Rectal smooth muscle tissue (tissue), 1 donor: ENCODE measurements around the gene HPS4.

Experiments
- H3K27ac ChIP-seq: one replicate; pipeline ENCODE4 v1.7.0; 2013; ENCODE audit warnings: low read depth, low read length, inconsistent platforms
- H3K27me3 ChIP-seq: one replicate; pipeline ENCODE4 v1.7.0; 2013; ENCODE audit warnings: low read length; ENCODE audit not compliant: control insufficient read depth, insufficient read depth
- H3K36me3 ChIP-seq: one replicate; pipeline ENCODE4 v1.7.0; 2013; ENCODE audit warnings: low read length; ENCODE audit not compliant: control insufficient read depth, insufficient read depth
- H3K4me1 ChIP-seq: one replicate; pipeline ENCODE4 v1.7.0; 2013; ENCODE audit warnings: low read length; ENCODE audit not compliant: control insufficient read depth, insufficient read depth
- H3K4me3 ChIP-seq: one replicate; pipeline ENCODE4 v1.7.0; 2013; ENCODE audit warnings: low read length
- H3K9ac ChIP-seq: one replicate; pipeline ENCODE4 v1.7.0; 2013; ENCODE audit warnings: low read length

Gene HPS4

DNA sequence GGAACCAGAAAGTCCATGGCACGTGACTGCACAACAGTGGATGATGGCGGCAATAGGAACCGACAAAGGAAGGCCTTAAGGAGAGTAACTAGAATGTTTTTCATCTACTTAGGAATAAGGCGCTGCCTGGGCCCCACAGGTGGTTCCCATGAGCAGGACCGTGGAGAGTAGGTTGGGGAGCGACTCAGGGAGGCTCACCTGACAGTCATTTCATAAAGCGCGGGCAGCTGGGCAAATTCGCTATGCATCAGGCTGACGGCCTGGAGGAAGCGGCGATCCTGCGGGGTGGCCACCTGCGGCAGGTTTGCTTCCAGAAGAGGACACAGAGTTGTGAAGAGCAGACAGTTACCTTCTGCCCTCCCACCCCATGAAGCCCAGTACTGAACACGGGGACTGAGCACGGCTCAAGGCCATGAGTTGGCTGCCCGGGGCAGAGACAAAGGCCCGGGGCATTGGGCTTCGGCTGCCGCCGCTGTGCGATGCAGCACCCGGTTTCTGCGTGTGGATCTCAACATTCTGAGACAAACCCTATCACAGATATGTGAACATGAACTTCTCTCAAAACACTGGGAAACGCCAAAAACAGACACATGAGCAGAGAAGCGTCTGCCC, 25.8 kb downstream of the HPS4 start:
- Histone ChIP-seq H3K36me3 (peaks cover 24% of the 10 kb centered on the region), H3K27me3 (no peaks in the 10 kb centered on the region), H3K27ac (no peak overlapping the region), H3K4me1 (peaks cover 3% of the 10 kb centered on the region), H3K9ac (no peak overlapping the region), H3K4me3 (no peak overlapping the region)

DNA sequence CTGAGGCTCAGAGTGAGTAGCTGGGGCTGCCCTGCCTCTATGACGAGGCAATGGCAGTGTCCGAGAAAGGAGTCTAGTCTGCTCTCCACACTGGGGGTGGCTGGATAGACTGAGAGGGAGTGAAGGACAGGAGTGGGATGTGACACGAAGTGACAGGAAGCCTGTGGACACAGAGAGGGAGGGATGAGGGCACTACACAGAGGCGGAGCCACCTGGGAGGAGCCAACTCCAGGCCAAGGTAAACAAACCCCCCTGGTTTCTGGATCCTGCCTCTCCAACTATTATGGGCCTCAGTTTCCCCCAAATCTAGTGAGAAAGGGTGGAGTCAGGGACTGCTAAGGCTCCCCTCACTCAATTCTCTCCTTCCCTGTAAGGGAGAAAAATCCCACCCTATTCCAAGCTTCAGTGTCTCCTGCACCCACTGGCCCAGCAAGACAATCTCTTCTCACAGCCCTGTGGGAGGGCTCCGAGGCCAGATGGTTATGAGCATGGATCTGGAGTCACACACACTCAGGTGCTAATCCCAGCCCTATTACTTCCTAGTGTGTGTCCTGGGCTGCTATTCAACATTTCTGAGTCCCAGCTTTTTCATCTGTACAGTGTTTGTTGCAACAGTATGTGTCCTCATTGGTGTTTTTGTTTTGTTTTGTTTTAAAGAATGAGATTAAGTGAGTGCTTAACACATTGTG, 29.6 kb downstream of the HPS4 start:
- H3K4me3 ChIP-seq, result no peak overlapping the region
- H3K4me1 ChIP-seq, result no peaks in the 10 kb centered on the region
- H3K36me3 ChIP-seq, result peaks cover 27% of the 10 kb centered on the region
- H3K27me3 ChIP-seq, result no peaks in the 10 kb centered on the region
- no peak overlapping the region for H3K27ac ChIP-seq
- H3K9ac ChIP-seq, result no peak overlapping the region

DNA sequence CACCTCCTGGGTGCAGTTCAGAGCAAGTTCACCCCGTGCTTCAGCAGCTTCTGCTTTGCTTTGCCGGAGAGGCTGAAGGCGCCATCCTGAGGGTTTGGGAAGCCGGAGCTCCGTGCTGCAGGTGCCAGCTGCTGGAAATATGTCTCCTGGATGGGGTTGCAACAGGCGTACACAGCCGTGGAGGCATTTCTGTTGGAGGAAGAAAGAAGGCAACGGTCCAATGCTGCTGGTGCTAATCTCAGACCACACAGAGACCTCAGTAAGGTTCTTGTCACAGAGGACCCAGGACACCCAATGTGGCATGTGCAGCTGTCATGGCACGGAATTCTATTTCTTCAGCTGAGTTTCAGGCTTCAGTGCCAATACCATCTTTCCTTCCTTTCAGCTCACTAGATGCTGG, 30.4 kb downstream of the HPS4 start:
- no peaks in the 10 kb centered on the region for H3K27me3 ChIP-seq
- H3K36me3 ChIP-seq, result peaks cover 26% of the 10 kb centered on the region
- no peak overlapping the region for H3K9ac ChIP-seq
- H3K4me1 ChIP-seq, result no peaks in the 10 kb centered on the region
- H3K4me3 ChIP-seq, result no peak overlapping the region
- H3K27ac ChIP-seq, result no peak overlapping the region

GRCh38 chr22:26452236-26453016, 31.2 kb downstream of the HPS4 start:
- no peaks in the 10 kb centered on the region for H3K27me3 ChIP-seq
- H3K4me3 ChIP-seq, result no peak overlapping the region
- H3K4me1 ChIP-seq, result peaks cover 4% of the 10 kb centered on the region
- H3K27ac ChIP-seq, result no peak overlapping the region
- H3K36me3 ChIP-seq, result peaks cover 20% of the 10 kb centered on the region
- H3K9ac ChIP-seq, result no peak overlapping the region

GRCh38 chr22:26450453-26451185, 33.0 kb downstream of the HPS4 start:
- Histone ChIP-seq H3K27me3 (no peaks in the 10 kb centered on the region), H3K4me1 (peaks cover 7% of the 10 kb centered on the region), H3K4me3 (no peak overlapping the region), H3K9ac (no peak overlapping the region), H3K36me3 (peaks cover 15% of the 10 kb centered on the region), H3K27ac (no peak overlapping the region)

GRCh38 chr22:26448941-26449340, 34.6 kb downstream of the HPS4 start:
- H3K4me3 ChIP-seq, result no peak overlapping the region
- peaks cover 12% of the 10 kb centered on the region for H3K36me3 ChIP-seq
- no peak overlapping the region for H3K9ac ChIP-seq
- no peak overlapping the region for H3K27ac ChIP-seq
- peaks cover 7% of the 10 kb centered on the region for H3K4me1 ChIP-seq
- H3K27me3 ChIP-seq, result no peaks in the 10 kb centered on the region

DNA sequence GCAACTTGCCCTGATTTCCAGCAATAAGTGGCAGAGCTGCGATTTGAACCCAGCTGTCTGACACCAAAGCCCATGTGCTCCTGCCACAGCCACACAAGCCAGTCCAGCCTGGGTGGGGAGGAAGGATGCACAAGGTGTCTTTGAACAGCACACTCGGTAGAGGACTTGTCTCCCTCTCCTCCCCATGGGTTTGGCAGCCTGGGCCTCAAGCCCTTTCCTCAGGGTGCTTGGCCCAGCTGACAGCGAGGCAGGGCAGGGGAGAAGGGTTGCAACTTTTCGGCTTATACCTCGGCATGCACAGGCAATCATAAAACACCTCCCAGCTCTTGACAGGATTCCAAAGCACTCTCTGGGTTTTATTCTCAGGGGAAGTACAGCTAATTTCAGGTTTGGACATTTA, 35.2 kb downstream of the HPS4 start:
- H3K36me3 ChIP-seq, result peaks cover 8% of the 10 kb centered on the region

GRCh38 chr22:26447584-26448329, 35.8 kb downstream of the HPS4 start:
- Histone ChIP-seq H3K4me3 (no peak overlapping the region), H3K4me1 (peaks cover 7% of the 10 kb centered on the region), H3K9ac (no peak overlapping the region), H3K27ac (peak overlapping the region; percentile 38), H3K36me3 (peaks cover 3% of the 10 kb centered on the region), H3K27me3 (no peaks in the 10 kb centered on the region)

More for the DNA sequence above, 35.2 kb downstream of the HPS4 start:
- Histone ChIP-seq H3K27ac (no peak overlapping the region), H3K27me3 (no peaks in the 10 kb centered on the region), H3K9ac (no peak overlapping the region), H3K4me1 (peaks cover 7% of the 10 kb centered on the region), H3K4me3 (no peak overlapping the region)

GRCh38 chr22:26446808-26447515, 36.6 kb downstream of the HPS4 start:
- Histone ChIP-seq H3K9ac (no peak overlapping the region), H3K4me1 (peaks cover 7% of the 10 kb centered on the region), H3K4me3 (no peak overlapping the region), H3K27ac (peak overlapping the region; percentile 38), H3K27me3 (no peaks in the 10 kb centered on the region), H3K36me3 (no peaks in the 10 kb centered on the region)

DNA sequence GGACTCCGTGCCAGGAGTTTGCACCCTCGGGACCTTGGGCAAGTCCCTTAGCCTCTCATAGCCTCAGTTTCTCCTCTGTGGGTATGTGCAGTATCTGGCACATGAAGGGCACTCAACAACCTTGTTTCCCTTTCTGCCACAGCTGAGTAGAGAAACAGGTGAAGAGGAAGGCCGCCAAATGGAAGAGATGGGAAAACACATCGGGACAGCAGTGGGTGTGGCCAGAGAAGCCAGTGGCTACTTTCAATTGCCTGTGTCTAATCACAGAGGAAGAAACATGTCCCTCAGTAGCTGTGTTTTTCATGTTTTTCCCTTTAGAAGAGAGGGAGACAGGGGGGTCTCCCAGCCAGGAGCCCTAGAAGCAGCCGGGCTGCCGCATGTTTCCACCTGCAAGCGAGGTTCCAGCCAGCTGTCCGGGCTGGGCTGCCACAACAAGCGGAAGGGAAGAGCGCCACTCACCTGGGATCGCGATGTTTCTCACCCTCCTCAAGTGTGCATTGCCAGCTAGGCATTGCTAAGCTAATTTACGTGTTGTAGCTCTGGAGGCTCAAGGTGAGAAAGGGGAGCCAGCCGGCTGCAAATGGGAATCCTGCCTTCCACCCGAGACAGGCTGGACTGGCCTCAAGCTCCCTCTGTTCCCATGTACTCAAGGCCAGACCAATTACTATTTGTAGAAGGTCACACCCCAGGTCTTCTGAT, 37.9 kb downstream of the HPS4 start:
- Histone ChIP-seq H3K27ac (no peak overlapping the region), H3K9ac (no peak overlapping the region), H3K27me3 (no peaks in the 10 kb centered on the region), H3K36me3 (no peaks in the 10 kb centered on the region), H3K4me1 (peaks cover 7% of the 10 kb centered on the region), H3K4me3 (no peak overlapping the region)

DNA sequence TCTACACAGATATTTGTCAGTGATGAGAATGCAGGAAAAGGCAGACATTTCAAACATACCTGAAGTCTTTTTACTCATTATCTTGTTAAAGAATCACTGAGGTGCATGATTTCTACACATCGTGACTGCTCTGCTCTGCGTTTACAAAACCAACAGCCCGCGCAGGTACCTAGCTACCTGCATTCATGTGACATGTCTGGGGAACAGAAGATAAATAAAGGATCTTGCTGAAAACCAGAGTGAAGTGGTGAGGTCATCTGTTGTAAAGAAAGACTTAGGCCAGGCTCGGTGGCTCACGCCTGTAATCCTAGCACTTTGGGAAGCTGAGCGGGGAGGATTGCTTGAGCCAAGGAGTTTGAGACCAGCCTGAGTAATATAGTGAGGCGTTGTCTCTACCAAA, 38.8 kb downstream of the HPS4 start:
- H3K27me3 ChIP-seq, result no peaks in the 10 kb centered on the region
- no peak overlapping the region for H3K9ac ChIP-seq
- no peaks in the 10 kb centered on the region for H3K36me3 ChIP-seq
- H3K4me3 ChIP-seq, result no peak overlapping the region
- no peak overlapping the region for H3K27ac ChIP-seq
- peaks cover 7% of the 10 kb centered on the region for H3K4me1 ChIP-seq
